ENCODE measurements around the gene VGLL2.
A peak's percentile ranks its signal among the peaks of the same experiment; 100 is the strongest.

VGLL2 gene

GRCh38 chr6:117263353-117263927 lies 1.9 kb upstream of the VGLL2 start:
- peaks cover 2% of the 10 kb centered on the region for H3K36me3 Mint-ChIP-seq (ENCODE audit: low read depth)
- H3K27ac Mint-ChIP-seq: no peak overlapping the region
- no peak overlapping the region for H3K4me3 Mint-ChIP-seq
- DNase-seq (ENCODE audit: low spot score): no peak
- H3K9me3 Mint-ChIP-seq: no peaks in the 10 kb centered on the region
- peaks cover 68% of the 10 kb centered on the region for H3K27me3 Mint-ChIP-seq (ENCODE audit: low read depth)
- peaks cover 10% of the 10 kb centered on the region for H3K4me1 Mint-ChIP-seq (ENCODE audit: low read depth)

GRCh38 chr6:117264369-117264691 lies 1.0 kb upstream of the VGLL2 start:
- Mint-ChIP-seq H3K4me1 (ENCODE audit: low read depth) (peaks cover 10% of the 10 kb centered on the region), H3K4me3 (peak overlapping the region; percentile 73), H3K27ac (no peak overlapping the region), H3K36me3 (ENCODE audit: low read depth) (peaks cover 2% of the 10 kb centered on the region), H3K9me3 (no peaks in the 10 kb centered on the region), H3K27me3 (ENCODE audit: low read depth) (peaks cover 77% of the 10 kb centered on the region)
- DNase-seq (ENCODE audit: low spot score): no peak

- no peaks in the 10 kb centered on the region for H3K9me3 Mint-ChIP-seq
- H3K27me3 Mint-ChIP-seq (ENCODE audit: low read depth): peaks cover 82% of the 10 kb centered on the region
- peak overlapping the region; percentile 73 for H3K4me3 Mint-ChIP-seq
- peaks cover 10% of the 10 kb centered on the region for H3K4me1 Mint-ChIP-seq (ENCODE audit: low read depth)
- H3K27ac Mint-ChIP-seq: no peak overlapping the region
- DNase-seq (ENCODE audit: low spot score): no peak
- peaks cover 2% of the 10 kb centered on the region for H3K36me3 Mint-ChIP-seq (ENCODE audit: low read depth)
These were observed 507 bp upstream of the VGLL2 start for GRCh38 chr6:117264692-117265409.

GRCh38 chr6:117266257-117267053 lies 1.1 kb downstream of the VGLL2 start:
- H3K27ac Mint-ChIP-seq: no peak overlapping the region
- no peak for DNase-seq (ENCODE audit: low spot score)
- H3K36me3 Mint-ChIP-seq (ENCODE audit: low read depth): peaks cover 2% of the 10 kb centered on the region
- no peaks in the 10 kb centered on the region for H3K9me3 Mint-ChIP-seq
- peaks cover 10% of the 10 kb centered on the region for H3K4me1 Mint-ChIP-seq (ENCODE audit: low read depth)
- peaks cover 86% of the 10 kb centered on the region for H3K27me3 Mint-ChIP-seq (ENCODE audit: low read depth)
- no peak overlapping the region for H3K4me3 Mint-ChIP-seq

- H3K4me1 Mint-ChIP-seq (ENCODE audit: low read depth): peaks cover 10% of the 10 kb centered on the region
- peaks cover 87% of the 10 kb centered on the region for H3K27me3 Mint-ChIP-seq (ENCODE audit: low read depth)
- no peak overlapping the region for H3K27ac Mint-ChIP-seq
- H3K4me3 Mint-ChIP-seq: no peak overlapping the region
- DNase-seq (ENCODE audit: low spot score): no peak
- H3K36me3 Mint-ChIP-seq (ENCODE audit: low read depth): peaks cover 2% of the 10 kb centered on the region
- no peaks in the 10 kb centered on the region for H3K9me3 Mint-ChIP-seq
These were observed 1.6 kb downstream of the VGLL2 start for GRCh38 chr6:117267054-117267347.

- Mint-ChIP-seq H3K27ac (no peak overlapping the region), H3K4me1 (ENCODE audit: low read depth) (peaks cover 10% of the 10 kb centered on the region), H3K36me3 (ENCODE audit: low read depth) (no peaks in the 10 kb centered on the region), H3K4me3 (no peak overlapping the region), H3K27me3 (ENCODE audit: low read depth) (peaks cover 89% of the 10 kb centered on the region), H3K9me3 (no peaks in the 10 kb centered on the region)
- no peak for DNase-seq (ENCODE audit: low spot score)
These were observed 2.6 kb downstream of the VGLL2 start for GRCh38 chr6:117267766-117268534.

GRCh38 chr6:117268924-117269323 lies 3.6 kb downstream of the VGLL2 start:
- Mint-ChIP-seq H3K27ac (no peak overlapping the region), H3K4me1 (ENCODE audit: low read depth) (peaks cover 10% of the 10 kb centered on the region), H3K4me3 (no peak overlapping the region), H3K36me3 (ENCODE audit: low read depth) (no peaks in the 10 kb centered on the region), H3K9me3 (no peaks in the 10 kb centered on the region), H3K27me3 (ENCODE audit: low read depth) (peaks cover 87% of the 10 kb centered on the region)
- no peak for DNase-seq (ENCODE audit: low spot score)

- Mint-ChIP-seq H3K36me3 (ENCODE audit: low read depth) (no peaks in the 10 kb centered on the region), H3K4me1 (ENCODE audit: low read depth) (peaks cover 8% of the 10 kb centered on the region), H3K27ac (no peak overlapping the region), H3K27me3 (ENCODE audit: low read depth) (peaks cover 86% of the 10 kb centered on the region), H3K9me3 (no peaks in the 10 kb centered on the region), H3K4me3 (no peak overlapping the region)
- no peak for DNase-seq (ENCODE audit: low spot score)
These were observed 4.3 kb downstream of the VGLL2 start for GRCh38 chr6:117269638-117270054.

GRCh38 chr6:117270055-117270842 lies 4.9 kb downstream of the VGLL2 start:
- H3K27ac Mint-ChIP-seq: no peak overlapping the region

GRCh38 chr6:117270843-117271507 lies 5.6 kb downstream of the VGLL2 start:
- peaks cover 2% of the 10 kb centered on the region for H3K4me1 Mint-ChIP-seq (ENCODE audit: low read depth)
- H3K4me3 Mint-ChIP-seq: no peak overlapping the region
- no peaks in the 10 kb centered on the region for H3K9me3 Mint-ChIP-seq
- H3K36me3 Mint-ChIP-seq (ENCODE audit: low read depth): no peaks in the 10 kb centered on the region
- no peak overlapping the region for H3K27ac Mint-ChIP-seq
- no peak for DNase-seq (ENCODE audit: low spot score)
- H3K27me3 Mint-ChIP-seq (ENCODE audit: low read depth): peaks cover 84% of the 10 kb centered on the region

More at GRCh38 chr6:117270055-117270842, 4.9 kb downstream of the VGLL2 start:
- no peak overlapping the region for H3K4me3 Mint-ChIP-seq
- no peaks in the 10 kb centered on the region for H3K36me3 Mint-ChIP-seq (ENCODE audit: low read depth)
- no peak for DNase-seq (ENCODE audit: low spot score)
- H3K27me3 Mint-ChIP-seq (ENCODE audit: low read depth): peaks cover 83% of the 10 kb centered on the region
- no peaks in the 10 kb centered on the region for H3K9me3 Mint-ChIP-seq
- peaks cover 2% of the 10 kb centered on the region for H3K4me1 Mint-ChIP-seq (ENCODE audit: low read depth)

- Mint-ChIP-seq H3K4me1 (ENCODE audit: low read depth) (peaks cover 2% of the 10 kb centered on the region), H3K27ac (no peak overlapping the region), H3K27me3 (ENCODE audit: low read depth) (peaks cover 74% of the 10 kb centered on the region), H3K9me3 (no peaks in the 10 kb centered on the region), H3K4me3 (no peak overlapping the region), H3K36me3 (ENCODE audit: low read depth) (no peaks in the 10 kb centered on the region)
- DNase-seq (ENCODE audit: low spot score): no peak
These were observed 6.9 kb downstream of the VGLL2 start for GRCh38 chr6:117272032-117272866.

GRCh38 chr6:117272891-117273290 lies 7.5 kb downstream of the VGLL2 start:
- Mint-ChIP-seq H3K27ac (no peak overlapping the region), H3K9me3 (no peaks in the 10 kb centered on the region), H3K36me3 (ENCODE audit: low read depth) (no peaks in the 10 kb centered on the region), H3K4me1 (ENCODE audit: low read depth) (peaks cover 2% of the 10 kb centered on the region), H3K4me3 (no peak overlapping the region), H3K27me3 (ENCODE audit: low read depth) (peaks cover 68% of the 10 kb centered on the region)
- no peak for DNase-seq (ENCODE audit: low spot score)
